GM23248 (cell line): ENCODE data around the gene GPATCH2. TPM values are rescaled to one million over a fixed set of nuclear protein-coding genes. Genes with fewer than 3 reads are reported as not detected.

ENCODE experiments used
- DNase-seq: peaks from one replicate; pipeline ENCODE4 v3.0.0-alpha.2; 2015
- H2AFZ ChIP-seq: fragments of 200-600 bp; sonication (generic); 2 replicates; pipeline ENCODE4 v1.6.1; 2016; ENCODE audit warnings: antibody characterized with exemption
- H3F3A ChIP-seq: fragments of 200-600 bp; sonication (generic); 2 replicates; pipeline ENCODE4 v1.6.1; 2016; ENCODE audit warnings: mild to moderate bottlenecking, antibody characterized with exemption, mixed run types; ENCODE audit not compliant: insufficient read depth
- H3K27ac ChIP-seq: fragments of 200-600 bp; sonication (generic); 2 replicates; pipeline ENCODE4 v1.5.1; 2016; ENCODE audit warnings: mild to moderate bottlenecking
- H3K27me3 ChIP-seq: fragments of 200-600 bp; sonication (generic); replicated peaks from 2 replicates; pipeline ENCODE4 v1.6.1; 2016; ENCODE audit warnings: mild to moderate bottlenecking; ENCODE audit not compliant: insufficient read depth
- H3K36me3 ChIP-seq: fragments of 200-600 bp; sonication (generic); 2 replicates; pipeline ENCODE4 v1.6.1; 2016; ENCODE audit warnings: low read depth, mild to moderate bottlenecking
- H3K4me1 ChIP-seq: fragments of 200-600 bp; sonication (generic); 2 replicates; pipeline ENCODE4 v1.6.1; 2016; ENCODE audit warnings: mild to moderate bottlenecking; ENCODE audit not compliant: insufficient read depth
- H3K4me2 ChIP-seq: fragments of 200-600 bp; sonication (generic); one replicate; pipeline ENCODE4 v1.6.1; 2016; ENCODE audit warnings: mild to moderate bottlenecking; ENCODE audit not compliant: unreplicated experiment
- H3K4me3 ChIP-seq: fragments of 200-600 bp; sonication (generic); 2 replicates; pipeline ENCODE4 v1.5.1; 2016; ENCODE audit warnings: mild to moderate bottlenecking
- H3K79me2 ChIP-seq: fragments of 200-600 bp; sonication (generic); 2 replicates; pipeline ENCODE4 v1.6.1; 2016; ENCODE audit warnings: mild to moderate bottlenecking; ENCODE audit not compliant: insufficient read depth
- H3K9ac ChIP-seq: fragments of 200-600 bp; sonication (generic); 2 replicates; pipeline ENCODE4 v1.6.1; 2016; ENCODE audit warnings: mild to moderate bottlenecking
- H3K9me2 ChIP-seq: fragments of 200-600 bp; sonication (generic); 2 replicates; pipeline ENCODE4 v1.6.1; 2016; ENCODE audit warnings: mixed run types, mild to moderate bottlenecking, moderate library complexity; ENCODE audit not compliant: insufficient read depth
- H3K9me3 ChIP-seq: fragments of 200-600 bp; sonication (generic); one replicate; pipeline ENCODE4 v1.6.1; 2017; ENCODE audit warnings: low read depth
- H4K20me1 ChIP-seq: fragments of 200-600 bp; sonication (generic); 2 replicates; pipeline ENCODE4 v1.6.0; 2016; ENCODE audit not compliant: insufficient read depth
- EZH2 ChIP-seq: fragments of 200-600 bp; sonication (generic); IDR thresholded peaks from 2 replicates; pipeline ENCODE4 v1.6.1; 2018; ENCODE audit warnings: antibody characterized with exemption, mild to moderate bottlenecking; ENCODE audit not compliant: insufficient read depth, poor library complexity, severe bottlenecking
- EZH2phosphoT487 ChIP-seq: fragments of 200-600 bp; sonication (generic); IDR thresholded peaks from 2 replicates; pipeline ENCODE4 v1.6.1; 2018; ENCODE audit warnings: antibody characterized with exemption, moderate library complexity, mild to moderate bottlenecking, low read depth; ENCODE audit not compliant: insufficient read depth
- WGBS, 2 experiments: methylation state at CpG; one replicate each; pipeline ENCODE4 v1.1.6; 2015 to 2017; ENCODE audit warnings: low lambda C conversion rate in 2 of 2, low coverage in 1 of 2; ENCODE audit errors: missing lambda C conversion rate in 2 of 2; 5-methylcytosine and 5-hydroxymethylcytosine counted together
- in situ Hi-C: fragments of 300-500 bp; cut with MboI; formaldehyde crosslinking; loops from 2 replicates; pipeline ENCODE4 v1.15.0; 2020
- polyA plus RNA-seq: library from polyadenylated mRNA; unstranded; fragments of >200 nt; fragmentation: Nextera tagmentation; extraction: Ambion mirVana; gene quantifications from 2 replicates; pipeline ENCODE4 v1.2.1, GENCODE V29; 2016
- total RNA-seq: library from RNA; depleted of rRNA; stranded (reverse); fragments of >200 nt; shearing (Covaris generic); gene quantifications from 2 replicates; pipeline ENCODE4 v1.2.3, GENCODE V29; 2014

GPATCH2 gene
- total and polyA plus RNA-seq, 2 experiments from 2014 or later, result 6.3 to 8.2 TPM

- in situ Hi-C loops, result no loop called here
Observed at GRCh38 chr1:217553949-217554509, 76.9 kb downstream of the GPATCH2 start.

GRCh38 chr1:217552339-217552951, 78.4 kb downstream of the GPATCH2 start:
- in situ Hi-C loops, result no loop called here
- Histone ChIP-seq H2AFZ (no peak overlapping the region), H3K36me3 (peaks cover 8% of the 10 kb centered on the region; the same call in 1 of the 2 replicates), H3K27ac (no peak overlapping the region), H4K20me1 (no peaks in the 10 kb centered on the region), H3K9me2 (no peaks in the 10 kb centered on the region; the same call in 1 of the 2 replicates), H3K27me3 (no peaks in the 10 kb centered on the region), H3K4me2 (no peak overlapping the region), H3K4me1 (no peaks in the 10 kb centered on the region), H3K9me3 (no peaks in the 10 kb centered on the region), H3K9ac (no peak overlapping the region), H3K79me2 (no peaks in the 10 kb centered on the region), H3F3A (no peaks in the 10 kb centered on the region), H3K4me3 (no peak overlapping the region)
- TF ChIP-seq EZH2, result no peak
- TF ChIP-seq EZH2phosphoT487, result no peak
- DNase-seq, result no peak
- WGBS, 2 experiments, result 94 to 100% methylated on average over 1 of the region's 1 CpG

More at GRCh38 chr1:217553949-217554509, 76.9 kb downstream of the GPATCH2 start:
- H3K9me2 ChIP-seq, result no peaks in the 10 kb centered on the region; the same call in 1 of the 2 replicates
- WGBS, 2 experiments, result 97% methylated on average over 6 of the region's 6 CpGs
- H3K4me3 ChIP-seq, result no peak overlapping the region
- no peaks in the 10 kb centered on the region for H3K36me3 ChIP-seq
- no peak for DNase-seq
- H3K9ac ChIP-seq, result no peak overlapping the region
- H3K4me1 ChIP-seq, result no peaks in the 10 kb centered on the region
- no peak overlapping the region for H2AFZ ChIP-seq
- H3K27ac ChIP-seq, result no peak overlapping the region
- H3F3A ChIP-seq, result no peaks in the 10 kb centered on the region
- no peaks in the 10 kb centered on the region for H4K20me1 ChIP-seq
- H3K9me3 ChIP-seq, result no peaks in the 10 kb centered on the region
- TF ChIP-seq EZH2 (no peak), EZH2phosphoT487 (no peak)
- H3K27me3 ChIP-seq, result no peaks in the 10 kb centered on the region
- no peaks in the 10 kb centered on the region for H3K79me2 ChIP-seq
- no peak overlapping the region for H3K4me2 ChIP-seq

GRCh38 chr1:217542837-217543236, 88.1 kb downstream of the GPATCH2 start:
- H3K4me2 ChIP-seq, result no peak overlapping the region
- H3K27ac ChIP-seq, result no peak overlapping the region
- H3K36me3 ChIP-seq, result peaks cover 3% of the 10 kb centered on the region; the same call in 1 of the 2 replicates
- H3K9ac ChIP-seq, result no peak overlapping the region
- H2AFZ ChIP-seq, result no peak overlapping the region
- in situ Hi-C loops, result no loop called here
- no peak overlapping the region for H3K4me3 ChIP-seq
- H3K79me2 ChIP-seq, result peaks cover 6% of the 10 kb centered on the region
- H3K9me3 ChIP-seq, result no peaks in the 10 kb centered on the region
- no peak for TF ChIP-seq EZH2
- TF ChIP-seq EZH2phosphoT487, result no peak
- no peaks in the 10 kb centered on the region for H3K4me1 ChIP-seq
- DNase-seq, result no peak
- 0 out of 2 replicates have a peak, but pooled peaks cover 3% of the 10 kb centered on the region for H4K20me1 ChIP-seq
- no peaks in the 10 kb centered on the region for H3K27me3 ChIP-seq
- no peaks in the 10 kb centered on the region for H3K9me2 ChIP-seq
- H3F3A ChIP-seq, result no peaks in the 10 kb centered on the region

GRCh38 chr1:217542136-217542777, 88.6 kb downstream of the GPATCH2 start:
- TF ChIP-seq EZH2, result no peak
- TF ChIP-seq EZH2phosphoT487, result no peak
- Histone ChIP-seq H3K9me2 (no peaks in the 10 kb centered on the region), H3K9me3 (no peaks in the 10 kb centered on the region), H3K36me3 (no peaks in the 10 kb centered on the region), H3K4me2 (no peak overlapping the region), H3K9ac (no peak overlapping the region), H3K4me1 (no peaks in the 10 kb centered on the region), H3K4me3 (no peak overlapping the region), H3K27ac (no peak overlapping the region), H4K20me1 (0 out of 2 replicates have a peak, but pooled peaks cover 3% of the 10 kb centered on the region), H3F3A (no peaks in the 10 kb centered on the region), H3K27me3 (no peaks in the 10 kb centered on the region), H3K79me2 (peaks cover 6% of the 10 kb centered on the region), H2AFZ (no peak overlapping the region)
- in situ Hi-C loops, result no loop called here
- no peak for DNase-seq
- 72 to 75% methylated on average over 9 of the region's 9 CpGs for WGBS, 2 experiments
